Stimulated activated CD8-positive, alpha-beta memory T cell treated with anti-CD3 and anti-CD28 coated beads, Interleukin-7, amount 100 ng/mL, for 48 hours (primary cell): ENCODE data around the gene VHLL.

ENCODE experiments used
- DNase-seq, 2 donors: peaks; one replicate each; pipeline ENCODE4 v3.0.0-alpha.2; 2020; ENCODE audit warnings: low read depth in 1 of 2; ENCODE audit errors: extremely low read depth in 1 of 2

VHLL gene

DNA sequence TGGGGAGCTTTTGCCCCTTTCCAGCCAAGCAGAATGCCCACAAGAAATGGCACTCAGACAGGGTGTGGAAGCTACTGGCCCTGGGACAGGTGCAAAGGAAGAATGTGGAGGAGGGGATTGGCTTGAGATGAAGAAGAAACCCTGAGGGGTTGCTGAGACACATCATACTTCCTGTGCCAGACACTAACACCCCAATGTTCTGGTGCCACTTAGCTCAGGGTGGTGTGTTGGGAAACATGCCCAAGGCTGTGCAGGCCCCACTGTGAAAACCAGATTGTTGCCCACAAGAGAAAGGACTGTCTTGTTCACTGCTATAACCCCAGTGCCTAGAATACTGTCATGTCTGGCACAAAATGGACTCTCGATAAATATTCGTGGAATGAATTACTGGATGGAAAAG, 41.4 kb downstream of the VHLL start:
- no peak for DNase-seq

- DNase-seq: no peak
These were observed 45.5 kb downstream of the VHLL start for GRCh38 chr1:156253634-156254033.

- no peak for DNase-seq
These were observed 47.6 kb downstream of the VHLL start for GRCh38 chr1:156251527-156251926.

- no peak for DNase-seq
These were observed 49.5 kb downstream of the VHLL start for GRCh38 chr1:156249593-156249992.
